K562 (cell line): ENCODE measurements around the gene SHROOM3. TPM values are rescaled to one million over a fixed set of nuclear protein-coding genes. Genes with fewer than 3 reads are reported as not detected.

ENCODE experiments used
- CC2D1A ChIP-seq: fragments of 450-650 bp; IDR thresholded peaks from 2 replicates; pipeline ENCODE4 v1.6.1; 2017; ENCODE audit warnings: mild to moderate bottlenecking
- CCAR2 ChIP-seq: fragments of 200-400 bp; formaldehyde crosslinking; IDR thresholded peaks from 2 replicates; pipeline ENCODE4 v1.6.1; 2017; ENCODE audit warnings: mild to moderate bottlenecking, low read depth, low read length
- CEBPG ChIP-seq, 3 experiments: fragments of 200-800 bp in 1 of 3; sonication (Bioruptor generic) in 1 of 3; sonication (generic) in 1 of 3; formaldehyde crosslinking in 1 of 3; IDR thresholded peaks in 2 of 3; conservative IDR thresholded peaks in 1 of 3; 2 replicates each; pipeline versions ENCODE4 v1.6.1 to v1.8.0; 2016 to 2022; ENCODE audit warnings: missing compliant biosample characterization in 2 of 3, missing genetic modification characterization in 2 of 3, mild to moderate bottlenecking in 1 of 3, missing genetic modification reagents in 1 of 3
- FOXA3 ChIP-seq, 2 experiments: fragments of 450-650 bp in 1 of 2; sonication (generic) in 1 of 2; formaldehyde crosslinking; IDR thresholded peaks in 1 of 2; conservative IDR thresholded peaks in 1 of 2; 2 replicates each; pipeline versions ENCODE4 v1.4.0 to v1.8.0; 2020 to 2022; ENCODE audit warnings: mild to moderate bottlenecking in 2 of 2, missing genetic modification reagents in 1 of 2
- KAT7 ChIP-seq: sonication (generic); formaldehyde crosslinking; IDR thresholded peaks from 2 replicates; pipeline ENCODE4 v1.8.0; 2022; ENCODE audit warnings: missing genetic modification reagents, mild to moderate bottlenecking, borderline replicate concordance
- RBM25 ChIP-seq: fragments of 200-400 bp; formaldehyde crosslinking; IDR thresholded peaks from 2 replicates; pipeline ENCODE4 v1.6.1; 2018; ENCODE audit warnings: low read length, low read depth, moderate library complexity; ENCODE audit not compliant: severe bottlenecking
- SOX6 ChIP-seq: fragments of 450-650 bp; IDR thresholded peaks from 2 replicates; pipeline ENCODE4 v1.6.1; 2014; ENCODE audit warnings: mild to moderate bottlenecking
- TAF1 ChIP-seq: IDR thresholded peaks from 2 replicates; pipeline ENCODE4 v1.6.1; 2011; ENCODE audit warnings: mild to moderate bottlenecking, low read length, moderate library complexity; ENCODE audit not compliant: insufficient read depth, control insufficient read depth, severe bottlenecking; ENCODE audit errors: extremely low read depth
- ZNF398 ChIP-seq: fragments of 250-450 bp; sonication (Bioruptor Pico); IDR thresholded peaks from 2 replicates; pipeline ENCODE4 v1.8.0; 2021; ENCODE audit warnings: moderate library complexity, mild to moderate bottlenecking, inconsistent platforms
- ZNF592 ChIP-seq: fragments of 450-650 bp; IDR thresholded peaks from 2 replicates; pipeline ENCODE4 v1.6.1; 2017; ENCODE audit warnings: antibody characterized with exemption, mild to moderate bottlenecking
- ZNF609 ChIP-seq: sonication (generic); formaldehyde crosslinking; IDR thresholded peaks from 2 replicates; pipeline ENCODE4 v1.8.1; 2023; ENCODE audit warnings: missing genetic modification reagents, mild to moderate bottlenecking, borderline replicate concordance
- ZNF699 ChIP-seq: fragments of 250-450 bp; sonication (Bioruptor Pico); IDR thresholded peaks from 2 replicates; pipeline ENCODE4 v1.8.0; 2021; ENCODE audit warnings: mild to moderate bottlenecking, moderate library complexity; ENCODE audit not compliant: insufficient replicate concordance
- ZNF77 ChIP-seq: fragments of 250-450 bp; sonication (Bioruptor Pico); IDR thresholded peaks from 2 replicates; pipeline ENCODE4 v1.5.0; 2020
- polyA plus RNA-seq, 8 experiments: library from polyadenylated mRNA; depleted of rRNA in 4 of 8; stranded (reverse) in 5 of 8; unstranded in 3 of 8; fragments of >200 nt; fragmentation: Nextera tagmentation in 2 of 8; fragmentation: Illumina TruSeq in 1 of 8; extraction: Ambion mirVana in 2 of 8; extraction: Trizol in 1 of 8; gene quantifications; 2 replicates each; pipeline versions ENCODE4 v1.2.1 to v1.2.3, GENCODE V29; 2011 to 2014; ENCODE audit warnings: inconsistent platforms in 1 of 8, missing spikeins in 1 of 8
- total RNA-seq, 7 experiments: library from RNA; depleted of rRNA in 6 of 7; stranded (reverse); fragments of >200 nt in 6 of 7; fragmentation: Illumina TruSeq in 2 of 7; extraction: Trizol in 2 of 7; gene quantifications; 2 replicates each; pipeline versions ENCODE4 v1.2.1 to v1.2.3, GENCODE V29; 2011 to 2021; ENCODE audit warnings: low replicate concordance in 1 of 7

Gene SHROOM3
- total and polyA plus RNA-seq, 9 of the 15 experiments (the other 6 are each of a cell fraction or from before 2014, with no cell fraction given), result 0.01 to 0.07 TPM; not detected in 7

- no peak for TF ChIP-seq ZNF592
- peak in 1 of 2 experiments; percentile 47; a peak in 2 of 4 replicates for TF ChIP-seq FOXA3 (CRISPR knock-in tag; conservative IDR thresholded peaks at IDR 0.05 in 1 of 2, IDR thresholded peaks at IDR 0.05 in 1 of 2)
- TF ChIP-seq ZNF699 (CRISPR knock-in tag), result no peak
- no peak for TF ChIP-seq TAF1
- TF ChIP-seq CC2D1A, result no peak
- no peak for TF ChIP-seq CEBPG (CRISPR knock-in tag; IDR thresholded peaks at IDR 0.05)
- TF ChIP-seq CEBPG (tag; conservative IDR thresholded peaks at IDR 0.05 in 1 of 2, IDR thresholded peaks at IDR 0.05 in 1 of 2), result no peak; a peak in 1 of 4 replicates
- TF ChIP-seq KAT7 (CRISPR knock-in tag), result no peak
- peak; percentile 82; the same call in 1 of the 2 replicates for TF ChIP-seq SOX6
- TF ChIP-seq CCAR2, result no peak
- TF ChIP-seq ZNF609, result no peak
- no peak for TF ChIP-seq ZNF398
- TF ChIP-seq RBM25, result no peak
- no peak for TF ChIP-seq ZNF77 (CRISPR knock-in tag)
Measured at GRCh38 chr4:76781698-76782595, 346.9 kb downstream of the SHROOM3 start (continued).
